Measurements from ENCODE around the gene ATP5MK.

GRCh38 chr10:103416436-103417147, 20.3 kb upstream of the ATP5MK start:
- TF ChIP-seq BCL11A (IDR thresholded peaks at IDR 0.05; ENCODE audit: low read depth in 2 of 2, low read length in 2 of 2) (no peak), RXRA (IDR thresholded peaks at IDR 0.05; ENCODE audit: insufficient read depth, low read depth, low read length) (no peak)
- TF ChIP-seq, protein P1, sequence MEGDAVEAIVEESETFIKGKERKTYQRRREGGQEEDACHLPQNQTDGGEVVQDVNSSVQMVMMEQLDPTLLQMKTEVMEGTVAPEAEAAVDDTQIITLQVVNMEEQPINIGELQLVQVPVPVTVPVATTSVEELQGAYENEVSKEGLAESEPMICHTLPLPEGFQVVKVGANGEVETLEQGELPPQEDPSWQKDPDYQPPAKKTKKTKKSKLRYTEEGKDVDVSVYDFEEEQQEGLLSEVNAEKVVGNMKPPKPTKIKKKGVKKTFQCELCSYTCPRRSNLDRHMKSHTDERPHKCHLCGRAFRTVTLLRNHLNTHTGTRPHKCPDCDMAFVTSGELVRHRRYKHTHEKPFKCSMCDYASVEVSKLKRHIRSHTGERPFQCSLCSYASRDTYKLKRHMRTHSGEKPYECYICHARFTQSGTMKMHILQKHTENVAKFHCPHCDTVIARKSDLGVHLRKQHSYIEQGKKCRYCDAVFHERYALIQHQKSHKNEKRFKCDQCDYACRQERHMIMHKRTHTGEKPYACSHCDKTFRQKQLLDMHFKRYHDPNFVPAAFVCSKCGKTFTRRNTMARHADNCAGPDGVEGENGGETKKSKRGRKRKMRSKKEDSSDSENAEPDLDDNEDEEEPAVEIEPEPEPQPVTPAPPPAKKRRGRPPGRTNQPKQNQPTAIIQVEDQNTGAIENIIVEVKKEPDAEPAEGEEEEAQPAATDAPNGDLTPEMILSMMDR (IDR thresholded peaks at IDR 0.05; ENCODE audit: control extremely low read depth in 1 of 3, insufficient read depth in 1 of 3, low read depth in 1 of 3, low read length in 3 of 3) = peak in 2 of 3 experiments; percentile 27 to 44; a peak in 2 of 4 replicates

Measured in H1 (cell line).